GM12892 (cell line): ENCODE measurements around the gene UBFD1.

ENCODE experiments used
- POLR2A ChIP-seq: IDR thresholded peaks from 2 replicates; pipeline ENCODE4 v1.6.1; 2011; ENCODE audit warnings: low read depth, low read length, control low read depth
- POLR2AphosphoS5 ChIP-seq: IDR thresholded peaks from 2 replicates; pipeline ENCODE4 v1.6.1; 2011; ENCODE audit warnings: low read depth, low read length, control low read depth

DNA sequence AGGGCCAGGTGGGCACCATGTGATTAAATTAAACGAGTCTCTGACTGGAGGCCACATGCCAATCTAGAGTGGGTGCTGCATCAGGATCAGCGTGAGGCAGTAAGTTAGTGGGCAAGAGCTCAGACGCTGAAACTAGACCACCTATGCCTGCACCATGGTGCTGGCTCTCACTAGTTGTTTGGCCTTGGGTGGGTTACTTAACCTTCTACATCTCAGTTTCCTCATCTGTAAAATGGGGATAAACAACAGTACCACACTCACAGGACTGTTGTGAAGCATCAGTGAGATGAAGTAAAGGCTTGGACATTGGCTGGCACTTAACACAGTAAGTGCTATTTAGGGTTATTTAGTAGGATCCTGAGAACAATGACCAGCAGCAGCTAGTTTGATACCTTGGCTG is 32.7 kb downstream of the UBFD1 start:
- TF ChIP-seq POLR2A (no peak), POLR2AphosphoS5 (no peak)
